ENCODE results near the gene ANKRD11. TPM values are rescaled to one million over a fixed set of nuclear protein-coding genes. Genes with fewer than 3 reads are reported as not detected.

The ANKRD11 gene
- total RNA-seq, 1 donor from 2014 or later = 154 TPM

DNA sequence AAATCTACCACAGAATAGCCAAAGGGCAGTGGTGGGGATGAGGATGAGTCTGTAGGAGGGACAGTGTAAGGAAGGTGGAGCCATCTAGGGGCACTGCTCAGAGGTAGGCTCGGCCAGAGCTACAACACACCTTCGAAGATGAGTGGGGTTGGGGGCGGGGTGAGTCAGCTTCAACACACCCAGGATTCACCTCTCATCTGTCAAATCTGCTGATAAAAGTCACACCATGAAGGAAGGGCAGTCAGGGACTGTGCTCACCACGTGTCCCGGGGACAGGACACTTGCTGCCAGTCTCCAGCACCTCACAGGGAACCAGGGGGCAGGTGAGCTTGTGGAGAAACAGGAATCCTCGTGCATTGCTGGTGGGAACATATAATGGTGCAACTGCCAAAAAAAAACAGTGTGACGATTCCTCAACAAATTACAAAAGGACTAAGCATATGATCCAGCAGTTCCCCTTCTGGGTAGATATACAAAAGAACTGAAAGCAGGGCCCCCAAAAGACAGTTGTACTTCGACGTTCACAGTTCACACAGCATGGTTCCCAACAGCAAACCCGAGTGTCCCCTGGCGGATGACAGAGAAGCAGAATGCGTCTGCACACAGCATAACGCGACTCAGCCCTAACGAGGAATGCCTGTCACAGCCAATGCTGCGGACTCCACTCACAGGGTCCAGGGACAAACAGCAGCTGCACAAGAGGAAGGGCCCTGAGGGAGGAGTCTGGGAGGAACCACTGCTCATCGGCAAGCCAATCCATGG, 133.1 kb downstream of the ANKRD11 start:
- intact Hi-C loops (cut with micrococcal nuclease) = no loop called here

DNA sequence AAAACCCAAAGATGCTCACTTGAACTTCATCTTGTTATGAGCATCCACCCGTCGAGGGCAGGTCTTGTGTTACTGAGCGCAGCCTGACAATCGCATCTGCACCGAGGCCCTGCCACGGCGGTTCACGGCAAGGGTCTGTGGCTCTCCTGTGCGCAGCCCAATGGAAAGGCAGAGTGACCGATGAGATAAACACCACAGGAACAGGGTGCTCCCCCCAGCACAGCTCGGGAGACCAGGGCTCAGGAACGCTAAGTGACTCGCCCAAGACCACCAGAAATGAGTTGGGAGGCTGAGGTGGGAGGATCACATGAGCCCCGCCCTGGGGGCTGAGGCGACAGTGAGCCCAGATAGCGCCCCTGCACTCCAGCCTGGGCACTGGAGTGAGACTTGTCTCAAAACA, 134.7 kb downstream of the ANKRD11 start:
- intact Hi-C loops (cut with micrococcal nuclease) = no loop called here

DNA sequence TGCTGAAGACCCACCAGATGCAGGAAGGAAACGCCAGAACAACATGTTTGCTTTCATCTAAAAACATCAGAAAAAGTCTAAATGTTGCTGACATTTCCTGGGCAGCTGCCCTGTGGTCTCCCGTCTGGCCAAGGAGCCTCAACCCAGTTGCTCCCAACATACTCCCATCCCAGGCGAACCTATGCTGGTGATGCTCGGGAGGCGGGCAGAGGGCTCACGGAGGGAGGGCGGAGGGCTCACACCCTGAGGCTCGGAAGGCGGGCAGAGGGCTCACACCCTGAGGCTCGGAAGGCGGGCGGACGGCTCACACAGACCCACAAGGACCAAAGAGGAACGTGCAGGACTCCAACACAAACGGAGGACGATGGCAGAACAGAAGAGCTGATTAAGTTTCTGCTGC, 135.4 kb downstream of the ANKRD11 start:
- intact Hi-C loops (cut with micrococcal nuclease) = no loop called here

DNA sequence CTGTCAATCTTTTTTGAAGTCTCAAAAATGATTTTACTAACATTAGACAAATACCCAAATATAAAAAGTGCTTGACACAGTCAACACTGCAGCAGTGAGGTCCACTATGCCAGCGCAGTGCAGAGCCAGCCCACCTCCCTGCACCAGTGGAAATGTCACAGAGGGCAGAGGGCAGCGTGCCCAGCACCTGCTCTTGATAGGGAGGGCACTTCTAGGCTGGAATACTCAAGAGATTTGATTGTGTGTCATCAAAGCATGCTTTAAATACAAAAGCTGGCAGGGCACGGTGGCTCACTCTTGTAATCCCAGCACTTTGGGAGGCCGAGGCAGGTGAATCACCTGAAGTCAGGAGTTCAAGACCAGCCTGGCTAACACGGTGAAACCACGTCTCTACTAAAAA, 136.0 kb downstream of the ANKRD11 start:
- intact Hi-C loops (cut with micrococcal nuclease) = no loop called here

DNA sequence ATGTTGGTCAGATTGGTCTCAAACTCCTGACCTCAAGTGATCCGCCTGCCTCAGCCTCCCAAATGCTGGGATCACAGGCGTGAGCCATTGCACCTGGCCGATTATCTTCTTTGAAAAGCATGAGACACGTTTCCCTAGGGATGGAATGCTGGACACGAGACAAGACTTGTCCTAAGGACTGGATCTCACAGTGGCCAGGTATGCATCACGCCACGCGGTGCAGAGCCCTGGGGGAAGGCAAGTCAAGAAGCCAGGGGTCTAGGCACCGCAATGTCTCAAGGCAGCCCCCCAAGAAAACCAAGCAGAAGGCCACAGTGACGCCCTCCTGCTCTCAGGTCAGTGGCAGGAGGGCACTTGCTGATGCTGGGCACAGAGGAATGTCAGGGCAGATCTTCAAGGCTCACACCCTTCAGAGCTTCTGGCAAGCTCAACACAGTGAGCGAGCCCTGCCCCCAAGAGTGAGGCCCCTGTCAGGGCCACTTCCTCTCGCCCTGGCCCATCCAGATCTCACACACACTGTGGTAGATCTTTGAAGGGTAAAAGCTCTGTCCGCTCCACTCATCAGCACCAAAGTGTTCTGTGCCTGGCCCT, 138.2 kb downstream of the ANKRD11 start:
- intact Hi-C loops (cut with micrococcal nuclease) = no loop called here

DNA sequence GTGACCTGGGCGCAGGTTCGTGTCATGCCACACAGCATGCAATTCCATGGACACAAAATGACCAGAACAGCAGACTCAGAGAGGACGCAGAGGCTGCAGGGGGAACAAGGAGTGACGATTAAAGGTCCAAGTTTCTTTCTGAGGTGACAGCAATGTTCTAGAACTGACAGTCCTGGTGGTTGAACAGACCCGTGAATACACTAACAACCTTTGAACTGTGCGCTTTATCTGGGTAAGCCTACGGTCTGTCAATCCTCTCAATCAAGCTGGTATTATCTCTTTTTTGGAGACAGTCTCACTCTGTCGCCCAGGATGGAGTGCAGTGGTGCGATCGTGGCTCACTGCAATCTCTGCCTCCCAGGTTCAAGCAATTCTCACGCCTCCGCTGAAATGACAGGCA, 138.7 kb downstream of the ANKRD11 start:
- intact Hi-C loops (cut with micrococcal nuclease) = no loop called here

DNA sequence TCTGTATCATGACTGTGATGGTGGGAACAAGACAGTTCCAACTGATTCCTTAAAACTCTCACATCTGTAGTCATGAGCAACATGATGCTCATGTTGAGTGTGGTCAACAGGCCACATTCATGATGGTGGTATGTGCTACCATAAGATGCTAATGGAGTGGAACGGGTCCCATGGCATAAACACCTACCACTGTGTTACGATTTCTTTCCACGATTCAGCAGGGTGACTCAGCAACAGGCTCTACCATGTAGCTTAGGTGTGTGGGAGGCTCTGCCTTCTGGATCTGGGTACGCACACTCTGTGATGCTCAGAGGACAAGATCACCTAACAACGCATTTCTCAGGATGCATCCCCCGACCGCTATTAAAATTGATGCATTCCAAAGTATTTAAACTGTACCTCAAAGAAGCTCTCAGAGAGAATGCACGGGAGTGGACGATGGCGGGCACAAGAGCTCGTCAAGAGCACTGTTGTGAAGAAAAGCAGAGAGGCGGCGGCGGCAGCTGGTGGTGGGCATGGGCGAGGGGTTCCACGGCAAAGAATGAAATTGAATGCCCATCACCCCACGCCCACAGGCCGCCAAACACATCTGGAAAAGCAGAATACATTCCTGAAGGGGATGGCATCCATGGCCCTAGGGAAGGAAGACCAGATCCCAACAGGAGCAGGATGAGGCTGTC, 139.5 kb downstream of the ANKRD11 start:
- intact Hi-C loops (cut with micrococcal nuclease) = no loop called here

DNA sequence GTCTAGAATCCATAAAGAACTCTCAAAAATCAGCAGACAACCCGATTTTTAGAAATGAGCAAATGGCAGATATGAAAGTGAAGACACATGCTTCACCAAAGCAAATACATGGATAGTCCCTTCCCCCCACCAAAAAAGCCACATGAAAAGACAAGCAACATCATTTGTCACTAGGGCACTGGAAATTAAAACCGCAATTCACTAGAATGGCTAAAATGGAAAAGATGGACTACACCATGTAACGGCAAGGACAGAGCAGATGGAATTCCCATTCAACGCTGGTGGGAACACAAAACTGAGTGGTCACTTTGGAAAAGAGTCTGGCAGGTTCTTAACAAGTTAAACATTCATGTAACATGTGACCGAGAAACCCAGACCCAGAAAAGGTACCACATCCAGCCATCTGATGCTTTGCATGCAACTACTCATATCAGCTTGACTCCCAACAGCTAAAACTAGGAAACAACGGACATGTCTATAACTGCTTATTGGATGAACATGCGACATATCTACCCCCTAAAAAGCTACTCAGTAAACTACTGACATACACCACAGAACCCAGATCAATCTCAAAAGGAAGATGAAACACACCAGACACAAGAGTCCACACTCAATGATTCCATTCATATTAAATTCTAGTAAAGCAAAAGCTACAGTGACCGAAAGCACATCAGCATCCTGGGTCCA, 140.3 kb downstream of the ANKRD11 start:
- intact Hi-C loops (cut with micrococcal nuclease) = no loop called here

DNA sequence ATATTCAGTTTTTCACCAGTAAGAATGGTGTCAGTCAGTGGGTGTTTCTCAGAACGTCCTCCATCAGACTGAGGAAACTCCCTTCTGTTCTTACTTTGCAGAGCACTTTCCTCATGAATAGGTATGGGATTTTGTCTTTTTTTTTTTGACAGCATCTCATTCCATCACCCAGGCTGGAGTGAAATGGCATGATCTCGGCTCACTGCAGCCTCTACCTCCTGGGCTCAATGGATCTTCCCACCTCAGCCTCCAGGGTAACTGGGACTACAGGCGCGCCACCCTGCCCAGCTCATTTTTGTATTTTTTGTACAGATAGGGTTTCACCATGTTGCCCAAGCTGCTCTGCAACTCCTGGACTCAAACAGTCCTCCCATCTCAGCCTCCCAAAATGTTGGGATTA, 142.6 kb downstream of the ANKRD11 start:
- intact Hi-C loops (cut with micrococcal nuclease) = no loop called here

DNA sequence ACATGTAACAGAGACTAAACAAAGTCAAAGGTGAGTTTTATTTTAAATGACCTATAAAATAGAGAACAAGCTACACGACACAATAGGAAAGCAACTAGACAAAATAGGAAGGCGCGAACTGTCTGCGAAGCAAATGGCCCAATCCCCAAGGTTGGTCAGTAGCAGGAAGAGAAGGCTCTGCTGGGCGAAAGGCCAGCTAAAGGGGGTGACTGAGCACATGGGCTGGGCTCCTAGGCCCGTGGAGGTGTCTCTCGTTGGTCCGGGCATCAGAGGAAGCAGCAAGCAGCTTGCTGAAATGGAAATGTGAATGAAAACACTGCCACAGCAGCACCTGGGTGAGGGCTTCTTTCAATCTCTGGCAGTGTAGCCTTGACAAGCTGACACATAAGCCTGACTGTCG, 143.5 kb downstream of the ANKRD11 start:
- intact Hi-C loops (cut with micrococcal nuclease) = no loop called here

DNA sequence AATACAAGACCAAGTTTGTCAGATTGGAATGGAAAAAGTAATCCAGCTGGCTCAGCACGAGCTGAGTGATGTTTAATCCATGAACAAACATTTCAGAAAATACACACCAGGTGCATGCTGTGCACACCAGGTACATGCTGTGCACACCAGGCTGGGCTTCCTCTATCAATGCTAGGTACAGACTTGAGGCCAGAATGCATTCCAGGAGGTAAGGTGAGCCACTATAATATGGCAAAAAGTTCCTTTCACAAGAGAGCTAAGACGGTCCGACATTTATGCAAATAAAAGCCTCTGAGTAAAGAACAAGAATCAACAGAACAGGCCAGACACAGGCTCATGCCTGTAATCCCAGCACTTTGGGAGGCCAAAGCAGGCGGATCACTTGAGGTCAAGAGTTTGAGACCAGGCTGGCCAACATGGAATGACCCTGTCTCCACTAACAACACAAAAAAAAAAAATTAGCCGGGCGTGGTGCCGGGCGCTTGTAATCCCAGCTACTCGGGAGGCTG, 144.7 kb downstream of the ANKRD11 start:
- intact Hi-C loops (cut with micrococcal nuclease) = no loop called here

DNA sequence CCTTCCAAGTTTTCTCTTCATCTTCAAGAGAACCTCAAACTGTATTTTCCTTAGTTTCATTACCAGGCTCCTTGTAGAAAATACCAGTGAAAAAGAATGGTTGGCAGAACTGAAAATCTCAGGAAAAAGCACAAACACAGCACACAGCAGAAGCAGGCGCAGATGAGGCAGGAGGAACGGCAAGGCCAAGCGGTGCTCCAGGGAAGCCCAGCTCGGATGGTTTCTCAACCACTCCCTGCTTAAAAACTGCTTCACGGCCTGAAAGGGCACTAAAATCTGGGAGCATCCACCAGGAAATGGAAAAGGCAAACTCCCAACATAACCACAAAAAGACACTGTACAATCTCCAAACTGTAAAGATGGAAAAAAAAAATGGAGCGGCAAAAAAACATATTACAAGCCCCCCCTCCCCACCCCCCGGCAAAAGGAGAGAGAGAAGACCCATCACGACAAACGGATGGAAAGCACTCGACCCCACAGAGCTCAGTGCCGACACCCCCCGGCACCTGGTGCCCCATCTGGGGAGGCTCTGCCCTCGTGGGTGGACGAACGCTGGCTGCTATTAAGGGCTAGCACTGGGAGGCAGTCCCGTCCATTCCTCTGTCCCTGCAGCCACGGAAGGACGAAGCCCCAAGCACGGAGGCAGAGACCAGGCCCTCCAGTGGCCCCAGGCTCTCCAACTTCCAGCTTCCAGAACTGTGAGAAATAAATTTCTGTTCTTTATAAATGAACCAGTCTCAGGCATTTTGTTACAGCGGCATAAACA, 145.3 kb downstream of the ANKRD11 start:
- intact Hi-C loops (cut with micrococcal nuclease) = no loop called here

DNA sequence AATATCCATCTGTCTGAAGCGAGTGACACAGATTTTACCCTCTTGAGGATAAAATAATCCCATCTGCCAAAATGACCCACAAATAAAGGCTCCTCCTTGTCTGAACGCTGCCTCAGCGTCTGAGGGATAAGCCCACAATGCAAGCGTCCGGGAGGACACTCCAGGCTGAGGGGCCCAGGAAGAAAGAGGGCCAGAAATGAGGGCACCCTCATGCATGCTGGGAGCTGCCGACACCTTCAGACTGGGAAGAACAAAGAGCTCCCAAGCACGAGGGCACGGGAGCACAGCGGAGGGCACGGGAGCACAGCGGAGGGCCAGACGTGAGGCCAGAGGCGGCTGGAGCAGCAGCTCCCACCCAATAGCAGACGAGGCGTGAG, 145.9 kb downstream of the ANKRD11 start:
- intact Hi-C loops (cut with micrococcal nuclease) = no loop called here

DNA sequence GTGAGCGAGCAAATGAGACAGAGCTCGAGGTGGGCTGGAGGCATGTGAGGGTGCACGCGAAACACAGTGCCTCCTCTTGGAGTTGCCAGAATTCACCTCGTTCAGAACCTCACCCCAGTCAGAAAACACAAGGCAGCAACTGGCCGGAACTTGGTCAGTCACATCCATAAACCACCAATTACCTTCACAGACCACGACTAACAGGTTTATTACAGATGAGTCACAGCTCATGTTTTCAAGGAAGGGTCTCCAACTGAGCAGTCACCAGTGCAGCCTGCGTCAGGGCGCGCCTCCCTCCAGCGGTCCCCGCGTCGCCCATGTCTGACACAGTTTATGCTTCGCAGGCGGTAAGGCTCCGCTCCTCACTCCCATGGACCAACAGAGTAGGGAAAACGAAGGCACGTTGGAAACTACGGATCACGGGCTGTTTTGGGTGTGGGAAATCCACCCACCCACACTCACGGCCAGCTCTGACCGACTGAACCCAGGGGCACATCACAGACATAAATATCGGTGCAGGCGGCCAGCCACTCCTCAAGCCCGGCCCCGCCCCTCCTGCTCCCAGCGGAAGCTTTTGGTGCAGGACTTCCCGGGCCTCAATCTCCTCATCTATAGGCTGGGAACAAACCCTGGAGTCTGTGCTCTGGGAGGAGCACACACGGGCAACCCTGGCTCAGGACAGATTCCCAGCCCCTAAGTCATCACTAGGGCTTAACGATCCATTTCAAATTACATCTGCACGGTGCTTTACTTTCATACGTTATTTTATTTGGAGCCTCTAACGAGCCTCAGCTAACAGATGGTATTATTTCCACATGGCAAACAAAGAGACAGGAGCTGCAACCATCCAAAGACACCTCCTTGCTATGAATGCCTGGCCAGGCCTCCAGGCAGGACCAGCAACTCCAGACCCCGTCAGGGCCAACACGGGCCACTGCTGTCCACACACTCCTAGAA, 146.6 kb downstream of the ANKRD11 start:
- intact Hi-C loops (cut with micrococcal nuclease) = no loop called here

DNA sequence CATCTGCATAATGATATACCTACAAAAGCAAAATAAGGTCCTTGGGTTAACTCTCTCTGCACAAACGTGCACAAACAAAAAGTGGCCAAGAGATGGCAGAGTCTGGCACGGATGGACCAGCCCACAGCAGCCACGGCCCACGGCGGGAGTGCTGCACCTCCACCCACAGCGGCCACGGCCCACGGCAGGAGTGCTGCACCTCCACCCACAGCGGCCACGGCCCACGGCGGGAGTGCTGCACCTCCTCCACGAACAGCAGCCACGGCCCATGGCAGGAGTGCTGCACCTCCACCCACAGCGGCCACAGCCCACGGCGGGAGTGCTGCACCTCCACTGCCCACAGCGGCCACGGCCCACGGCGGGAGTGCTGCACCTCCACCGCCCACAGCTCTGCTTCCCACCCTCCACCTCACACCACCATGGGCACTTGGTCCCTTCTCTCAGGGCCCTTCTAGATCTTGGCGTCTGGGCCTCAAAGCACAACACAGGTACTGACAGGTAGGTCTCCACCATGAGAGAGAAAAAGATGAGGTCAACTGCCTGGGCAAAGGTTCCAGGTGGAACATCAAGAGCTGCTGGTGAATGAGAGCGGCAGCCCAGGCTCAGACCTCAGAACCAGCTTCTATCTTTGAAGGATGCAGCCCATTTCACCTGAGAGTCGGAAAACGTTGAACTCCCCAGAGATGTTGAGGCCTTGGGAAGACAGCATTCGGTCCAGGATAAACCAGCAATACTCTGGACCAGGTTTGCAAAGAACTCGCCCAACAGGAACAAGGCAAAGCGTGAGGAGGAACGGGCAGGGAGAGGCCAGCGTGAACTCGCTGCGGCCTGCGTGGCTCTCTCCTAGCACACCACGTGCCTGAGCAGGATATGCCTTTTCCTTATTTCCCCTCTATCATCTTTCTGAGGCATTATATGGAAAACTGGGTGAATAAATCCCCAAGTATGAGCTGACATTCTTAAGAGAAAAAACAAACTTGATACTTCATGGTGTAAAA, 148.4 kb downstream of the ANKRD11 start:
- intact Hi-C loops (cut with micrococcal nuclease) = no loop called here

DNA sequence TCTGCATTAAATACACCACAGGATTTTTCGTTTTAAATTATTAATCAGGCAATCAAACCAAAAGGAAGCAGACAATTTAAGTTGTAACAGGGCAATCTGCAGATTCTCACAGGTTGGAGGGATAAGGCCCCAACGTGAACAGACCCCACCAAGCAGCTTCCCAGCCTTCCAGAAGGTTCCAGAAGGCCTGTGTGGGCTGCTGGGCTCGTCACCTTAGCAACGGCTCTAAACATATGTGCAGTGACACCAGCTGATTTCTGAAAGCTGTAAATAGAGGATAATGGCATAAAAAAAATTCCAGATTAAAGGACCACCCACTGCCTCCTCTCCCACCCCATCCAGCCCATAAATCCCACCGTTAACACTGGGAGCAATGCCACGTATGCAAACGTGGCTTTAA, 149.1 kb downstream of the ANKRD11 start:
- intact Hi-C loops (cut with micrococcal nuclease) = no loop called here

DNA sequence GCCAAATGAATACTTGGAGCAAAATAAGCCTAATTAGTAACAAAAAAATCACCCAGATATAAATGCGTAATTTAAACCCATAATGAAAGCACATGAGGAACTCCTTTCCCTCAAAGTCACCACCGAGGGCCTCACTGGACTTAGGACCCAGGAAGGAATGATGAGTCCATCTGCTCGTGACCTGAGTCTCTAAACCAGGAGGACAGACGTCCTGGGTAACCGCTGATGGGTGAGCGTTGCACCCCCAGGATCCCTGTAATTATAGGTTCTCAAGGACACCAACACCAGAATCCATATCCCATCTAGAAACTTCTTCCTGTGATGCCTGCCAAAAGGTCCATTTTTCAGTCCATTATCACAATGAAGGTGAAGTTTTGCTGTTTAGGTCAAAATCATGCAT, 151.5 kb downstream of the ANKRD11 start:
- intact Hi-C loops (cut with micrococcal nuclease) = loop anchor here (10.0 kb wide), 1 partner anchor 46 kb away; no protein-coding TSS in a partner anchor

DNA sequence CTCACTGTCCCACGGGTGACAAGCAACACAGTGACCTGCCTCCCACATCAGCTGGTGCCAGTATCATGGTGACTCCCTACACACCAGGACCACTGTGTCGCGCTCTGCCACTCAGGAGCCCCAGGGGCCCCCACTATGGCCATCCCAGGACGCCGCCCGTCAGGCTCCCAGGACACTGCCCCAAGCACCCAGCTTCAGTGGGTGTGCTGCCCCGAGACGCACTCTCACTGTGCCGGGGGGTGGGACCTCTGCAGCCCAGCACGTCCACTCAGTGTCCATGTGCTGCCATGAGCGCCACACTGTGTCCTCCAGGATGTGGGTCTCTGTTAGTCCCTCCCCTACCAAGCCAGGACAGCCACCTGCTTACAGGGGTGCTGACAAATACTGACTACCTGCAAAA, 152.4 kb downstream of the ANKRD11 start:
- intact Hi-C loops (cut with micrococcal nuclease) = loop anchor here (10.0 kb wide), 1 partner anchor 47 kb away; no protein-coding TSS in a partner anchor
